HG03060 (cell line): ENCODE results near the gene SSX2B.
"Not testable (repeated sequence)": the region's sequence is repeated elsewhere in the genome, so short reads cannot be mapped to it uniquely, and the experiment has no call there.

ENCODE experiments used
- ATAC-seq: cut with Tn5 transposase; IDR thresholded peaks from one replicate; pipeline ENCODE4 v1.9.1; 2021; ENCODE audit warnings: low read depth, moderate number of reproducible peaks; ENCODE audit not compliant: unreplicated experiment

SSX2B gene, protein sequence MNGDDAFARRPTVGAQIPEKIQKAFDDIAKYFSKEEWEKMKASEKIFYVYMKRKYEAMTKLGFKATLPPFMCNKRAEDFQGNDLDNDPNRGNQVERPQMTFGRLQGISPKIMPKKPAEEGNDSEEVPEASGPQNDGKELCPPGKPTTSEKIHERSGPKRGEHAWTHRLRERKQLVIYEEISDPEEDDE

DNA sequence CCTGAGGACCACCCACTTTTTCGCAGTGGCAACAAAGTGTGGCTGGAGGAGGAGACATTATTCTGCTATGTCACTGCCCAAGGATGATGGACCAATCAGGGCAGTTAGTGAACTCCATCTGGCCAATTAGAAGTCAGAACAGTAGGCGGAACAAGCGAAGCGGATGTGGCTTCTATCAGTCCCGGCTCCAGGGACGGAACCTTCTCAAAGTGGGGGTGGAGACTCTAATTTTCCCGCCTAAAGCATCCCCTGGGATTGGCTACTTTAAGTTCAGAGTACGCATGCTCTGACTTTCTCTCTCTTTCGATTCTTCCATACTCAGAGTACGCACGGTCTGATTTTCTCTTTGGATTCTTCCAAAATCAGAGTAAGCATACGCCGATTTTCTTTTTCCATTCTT, at the start of gene SSX2B:
SSX2B (plus strand) TSS at position 301 of the 400 bp plus-strand sequence. CDS start 1,429 bp downstream, outside the sequence.
- ATAC-seq: not testable (repeated sequence)

DNA sequence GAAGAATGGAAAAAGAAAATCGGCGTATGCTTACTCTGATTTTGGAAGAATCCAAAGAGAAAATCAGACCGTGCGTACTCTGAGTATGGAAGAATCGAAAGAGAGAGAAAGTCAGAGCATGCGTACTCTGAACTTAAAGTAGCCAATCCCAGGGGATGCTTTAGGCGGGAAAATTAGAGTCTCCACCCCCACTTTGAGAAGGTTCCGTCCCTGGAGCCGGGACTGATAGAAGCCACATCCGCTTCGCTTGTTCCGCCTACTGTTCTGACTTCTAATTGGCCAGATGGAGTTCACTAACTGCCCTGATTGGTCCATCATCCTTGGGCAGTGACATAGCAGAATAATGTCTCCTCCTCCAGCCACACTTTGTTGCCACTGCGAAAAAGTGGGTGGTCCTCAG, 44.0 kb upstream of the SSX2B start, which contains the start of gene SSX2:
SSX2 (minus strand) TSS at position 101 of the 400 bp plus-strand sequence. CDS start 1,429 bp downstream, outside the sequence.
- not testable (repeated sequence) for ATAC-seq

DNA sequence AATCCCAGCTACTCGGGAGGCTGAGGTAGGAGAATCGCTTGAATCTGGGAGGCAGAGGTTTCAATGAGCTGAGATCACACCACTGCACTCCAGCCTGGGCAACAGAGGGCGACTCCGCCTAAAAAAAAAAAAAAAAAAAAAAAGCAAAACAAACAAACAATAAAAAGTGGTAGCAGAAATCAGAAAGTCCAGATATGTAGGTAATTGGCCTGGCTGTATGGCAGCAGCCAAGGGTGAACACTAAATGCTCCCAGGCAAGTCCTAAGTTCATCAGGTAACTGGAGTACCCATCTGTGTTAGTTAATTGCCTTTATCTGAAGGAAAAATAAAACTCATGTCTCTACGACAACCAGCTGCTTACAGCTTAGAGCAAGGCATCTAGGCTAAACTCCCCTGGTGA, 14.9 kb downstream of the SSX2B start:
- ATAC-seq: not testable (repeated sequence)

DNA sequence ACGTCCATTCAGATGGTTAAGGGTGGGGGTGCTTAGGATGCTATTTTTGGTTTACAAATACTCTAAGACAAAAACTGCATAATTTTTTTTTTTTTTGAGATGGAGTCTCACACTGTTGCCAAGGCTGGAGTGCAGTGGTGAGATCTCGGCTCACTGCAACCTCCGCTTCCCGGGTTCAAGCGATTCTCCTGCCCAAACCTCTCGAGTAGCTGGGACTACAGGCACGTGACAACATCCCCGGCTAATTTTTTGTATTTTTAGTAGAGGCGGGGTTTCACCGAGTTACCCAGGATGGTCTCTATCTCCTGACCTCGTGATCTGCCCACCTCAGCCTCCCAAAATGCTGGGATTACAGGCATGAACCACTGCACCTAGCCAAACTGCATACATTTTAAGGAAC, 22.5 kb downstream of the SSX2B start:
- not testable (repeated sequence) for ATAC-seq

DNA sequence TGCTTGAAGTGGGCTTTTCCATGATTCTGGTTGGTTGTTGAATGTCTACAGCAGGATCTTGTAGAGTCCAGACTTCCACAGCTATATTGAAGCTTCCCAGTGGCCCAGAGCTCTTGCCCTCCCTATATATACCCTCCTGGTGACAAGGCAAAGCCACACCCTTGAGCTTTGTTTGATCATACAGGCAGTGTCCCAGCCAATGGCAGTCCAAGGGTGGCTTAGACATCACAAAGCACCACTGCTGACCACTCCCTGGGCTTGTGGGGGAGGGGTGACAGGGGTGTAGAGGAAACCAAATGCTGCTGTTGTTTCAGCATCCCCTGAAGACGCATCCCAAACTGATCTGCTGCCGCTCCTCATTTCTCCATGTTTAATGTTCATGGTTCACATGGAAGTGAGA, 46.3 kb downstream of the SSX2B start, which contains the start of gene SPANXN5:
SPANXN5 (minus strand) TSS at position 101 of the 400 bp plus-strand sequence; CDS start at position 22, 79 bp downstream.
- not testable (repeated sequence) for ATAC-seq

DNA sequence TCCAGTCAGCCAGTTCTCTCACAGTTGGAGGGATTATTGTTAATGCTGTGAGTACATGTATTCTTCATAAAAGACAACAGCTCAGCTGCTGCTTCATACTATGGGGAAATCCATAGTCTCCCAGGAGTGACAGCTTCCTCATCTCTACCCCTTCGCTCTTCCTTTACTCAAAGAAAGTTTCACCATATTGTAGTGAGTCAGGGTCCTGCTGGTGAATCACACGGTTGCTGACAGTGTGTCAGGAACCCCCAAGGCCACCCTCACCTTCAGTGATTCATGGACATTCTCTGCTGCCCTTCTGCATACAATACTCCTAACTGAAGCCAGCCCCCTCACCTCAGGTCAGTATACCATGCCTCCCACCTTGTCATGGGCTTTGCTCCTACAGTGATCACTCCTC, 53.8 kb downstream of the SSX2B start:
- ATAC-seq: not testable (repeated sequence)
